NCI-H146 treated with DMSO at 0.1 percent for 48 hours (cell line): ENCODE results near the gene RHOA.
"Not testable (repeated sequence)": the region's sequence is repeated elsewhere in the genome, so short reads cannot be mapped to it uniquely, and the experiment has no call there.

Source experiments
- DNase-seq: peaks from one replicate; lab custom pipeline; 2025; ENCODE audit not compliant: unreplicated experiment; lab: John Stamatoyannopoulos, UW

RHOA gene

GRCh38 chr3:49371946-49372345 is 39.8 kb downstream of the RHOA start:
- no peak for DNase-seq

- DNase-seq, result no peak
Measured at GRCh38 chr3:49370585-49371290, 41.0 kb downstream of the RHOA start.

GRCh38 chr3:49362561-49362960 is 49.2 kb downstream of the RHOA start:
- DNase-seq, result no peak

DNA sequence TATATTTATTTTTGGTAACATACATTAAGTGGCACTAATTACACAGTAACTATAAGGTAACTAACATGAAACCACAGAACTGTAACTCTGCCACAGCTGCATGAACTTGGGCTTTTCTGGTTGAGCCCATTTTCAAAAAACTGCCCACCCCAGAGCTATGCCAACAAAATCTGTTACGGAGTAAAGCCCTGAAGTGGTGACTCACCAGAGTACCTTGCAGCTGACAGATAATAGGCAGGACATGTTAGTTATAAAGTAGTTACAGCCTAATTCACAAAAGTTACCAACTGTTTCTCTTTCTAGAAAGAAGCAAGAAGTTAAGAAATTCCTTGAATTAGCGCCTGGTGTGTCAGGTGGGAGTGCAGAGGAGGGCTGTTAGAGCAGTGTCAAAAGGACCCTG is 52.2 kb downstream of the RHOA start:
- no peak for DNase-seq

GRCh38 chr3:49358884-49359225 is 52.9 kb downstream of the RHOA start:
- DNase-seq, result no peak

GRCh38 chr3:49358217-49358883 is 53.4 kb downstream of the RHOA start, which contains the start of gene GPX1:
Gene GPX1, minus strand, starts transcription at chr3:49358353. Its CDS starts 75 bp downstream, at chr3:49358278.
- peak; percentile 82 for DNase-seq

- DNase-seq, result not testable (repeated sequence)
Measured at GRCh38 chr3:49357443-49358216, 54.1 kb downstream of the RHOA start.

GRCh38 chr3:49357095-49357442 is 54.7 kb downstream of the RHOA start:
- not testable (repeated sequence) for DNase-seq

GRCh38 chr3:49352890-49353421 is 58.8 kb downstream of the RHOA start:
- DNase-seq, result no peak

DNA sequence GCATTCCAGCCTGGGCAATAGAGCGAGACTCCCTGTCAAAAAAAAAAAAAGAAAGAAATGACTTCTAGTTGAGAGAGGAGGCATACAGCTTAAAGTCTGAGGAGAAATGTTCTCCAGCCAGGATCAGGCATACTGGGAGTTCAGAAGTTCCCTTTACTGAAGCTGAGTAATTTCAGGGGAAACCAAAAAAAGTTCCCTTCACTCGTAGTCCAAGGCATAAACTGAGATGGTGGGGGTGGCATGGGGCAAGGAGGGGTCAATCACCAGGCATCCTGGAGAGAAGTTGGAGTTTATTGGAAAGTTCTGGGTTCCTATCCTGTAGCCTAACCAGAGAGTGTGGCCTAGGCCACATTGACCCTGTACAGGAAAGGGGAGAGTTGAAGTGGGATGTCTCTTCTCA is 59.5 kb downstream of the RHOA start:
- DNase-seq, result no peak

GRCh38 chr3:49351521-49352011 is 60.2 kb downstream of the RHOA start:
- no peak for DNase-seq

GRCh38 chr3:49349348-49350114 is 62.2 kb downstream of the RHOA start:
- no peak for DNase-seq

GRCh38 chr3:49348361-49348760 is 63.4 kb downstream of the RHOA start:
- DNase-seq, result not testable (repeated sequence)

- DNase-seq, result no peak
Measured at GRCh38 chr3:49346797-49347251, 65.0 kb downstream of the RHOA start.

GRCh38 chr3:49343163-49343562 is 68.6 kb downstream of the RHOA start:
- no peak for DNase-seq

GRCh38 chr3:49341996-49342395 is 69.8 kb downstream of the RHOA start:
- DNase-seq, result no peak

DNA sequence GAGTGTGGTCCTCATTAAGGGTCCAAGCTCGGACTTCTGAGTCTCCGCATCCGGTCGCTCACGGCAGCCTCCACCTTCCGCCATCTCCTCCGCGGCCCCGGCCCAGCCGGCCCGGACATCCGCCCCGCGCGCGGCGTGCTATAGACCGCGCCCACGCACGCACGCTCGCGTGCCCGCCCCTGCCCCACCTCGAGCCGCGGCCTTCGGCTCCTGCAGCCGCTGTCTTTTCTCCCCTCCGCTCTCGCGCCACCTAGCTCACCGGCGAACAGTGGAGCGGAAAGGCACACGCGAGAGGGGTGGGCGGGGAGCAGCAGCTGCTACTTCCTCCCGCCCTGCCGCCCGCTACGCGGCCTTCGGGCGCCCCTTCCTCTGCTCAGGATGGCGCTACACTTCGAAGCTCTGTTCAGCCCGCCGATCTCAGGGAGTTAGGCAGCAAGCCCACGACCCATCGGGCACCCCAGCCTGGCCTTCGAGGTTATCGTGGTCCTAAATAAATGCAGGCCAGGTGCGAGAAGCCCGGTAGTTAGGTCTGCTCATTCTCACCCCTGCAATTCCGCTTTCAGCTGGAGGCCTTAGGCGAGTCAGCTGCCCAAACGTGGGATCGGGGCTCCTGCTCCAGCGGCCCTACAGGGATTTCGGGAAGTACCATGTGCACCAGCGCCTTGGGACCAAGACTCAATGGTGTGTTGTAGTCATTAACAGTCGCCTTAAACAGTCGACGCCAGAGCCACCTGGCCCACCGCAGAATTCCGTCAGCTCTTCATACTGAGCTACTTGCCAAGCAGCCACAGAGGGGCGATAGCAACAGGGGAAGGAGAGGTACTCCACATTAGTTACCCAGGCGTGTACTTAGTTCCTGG is 71.6 kb downstream of the RHOA start, which contains the start of gene USP4:
Gene USP4 (minus strand): TSS at position 113 of the 860 bp plus-strand sequence. CDS start 29 bp downstream, at position 84.
- peak; percentile 76 for DNase-seq

DNA sequence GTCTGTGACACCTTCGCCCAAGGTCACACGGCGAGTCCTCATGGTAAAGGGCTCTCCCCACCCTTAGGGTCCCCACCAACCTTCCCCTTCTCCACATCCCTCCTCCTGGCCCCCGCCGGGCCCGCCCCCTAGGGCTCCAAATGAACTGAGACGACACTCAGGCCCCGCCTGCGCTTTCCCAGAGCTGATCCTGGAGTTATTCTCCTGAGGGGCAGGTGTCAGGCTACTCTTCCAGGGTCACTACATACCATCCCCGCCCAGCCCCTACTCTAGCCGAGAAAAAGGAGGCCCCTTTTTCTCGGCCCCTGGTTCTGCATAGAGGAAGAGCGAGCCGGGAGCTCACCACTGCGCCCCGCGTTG is 72.2 kb downstream of the RHOA start:
- DNase-seq, result no peak

DNA sequence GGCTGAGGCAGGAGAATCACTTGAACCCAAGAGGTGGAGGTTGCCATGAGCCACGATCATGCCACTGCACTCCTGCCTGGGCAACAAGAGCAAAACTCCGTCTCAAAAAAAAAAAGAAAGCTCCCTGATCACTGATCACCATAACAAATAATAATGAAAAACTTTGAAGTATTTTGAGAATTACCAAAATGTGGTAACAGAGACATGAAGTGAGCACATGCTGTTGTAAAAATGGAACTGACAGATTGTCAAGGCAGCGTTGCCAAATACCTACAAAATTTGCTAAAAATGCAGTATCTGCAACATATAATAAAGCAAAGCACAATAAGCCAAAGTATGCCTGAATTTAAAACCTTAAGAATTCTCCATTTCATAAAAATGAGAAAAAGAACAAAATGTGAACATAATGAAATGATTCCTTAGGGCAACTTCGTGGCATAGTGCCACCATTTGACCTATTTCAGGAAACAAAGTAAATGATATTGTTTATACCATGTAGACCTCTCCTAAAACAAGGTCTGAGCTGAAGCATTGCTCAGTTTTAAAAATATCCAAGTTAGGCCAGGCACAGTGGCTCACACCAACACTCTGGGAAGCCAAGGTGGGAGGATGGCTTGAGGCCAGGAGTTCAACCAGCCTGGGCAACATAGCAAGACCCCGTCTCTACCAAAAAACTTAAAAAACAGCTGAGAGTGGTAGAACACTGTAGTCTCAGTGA is 77.7 kb downstream of the RHOA start:
- DNase-seq, result no peak
